ENCODE data around the gene GPSM1.

DNA sequence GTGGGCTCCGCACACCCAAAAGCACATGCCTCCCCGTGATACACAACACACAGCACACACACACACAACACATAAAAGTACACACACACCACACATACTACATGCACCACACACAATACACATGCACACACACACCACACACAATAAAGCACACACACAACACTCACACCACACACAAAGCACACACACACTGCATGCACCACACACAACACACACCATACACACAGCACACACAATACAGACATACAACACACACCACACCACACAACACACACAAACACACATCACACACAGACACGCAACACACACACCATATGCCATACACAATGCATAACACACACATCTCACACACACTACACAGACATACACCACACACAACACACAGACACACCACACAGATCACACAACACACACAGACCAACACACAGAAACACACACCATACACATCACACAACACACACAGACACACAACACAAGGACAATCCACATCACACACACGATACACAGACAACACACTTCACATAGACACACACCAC lies 20.1 kb upstream of the GPSM1 start:
- TF ChIP-seq POLR2A (IDR thresholded peaks at IDR 0.05) (no peak), POLR2AphosphoS5 (IDR thresholded peaks at IDR 0.05; ENCODE audit: insufficient read depth in 1 of 2, low read depth in 1 of 2) (no peak), CTCF (IDR thresholded peaks at IDR 0.05) (no peak)
